HCT116 (cell line): ENCODE results near the gene SEMA4F. TPM values are rescaled to one million over a fixed set of nuclear protein-coding genes. Genes with fewer than 3 reads are reported as not detected.

Experiments used
- ATAC-seq: fragments of 200-7000 bp; cut with Tn5 transposase; 2 replicates; pipeline ENCODE4 v1.9.1; 2020; ENCODE audit warnings: mild to moderate bottlenecking, moderate library complexity
- BruUV-seq: library from RNA; stranded (reverse); fragments of 400-500 nt; replicated peaks from 2 replicates; lab custom pipeline; 2021; lab: Mats Ljungman, UMichigan
- CTCF ChIA-PET: fragments of 300-600 bp; sonication (Branson Sonifier 250); formaldehyde crosslinking; loops from one replicate; lab custom pipeline; 2021; ENCODE audit warnings: antibody characterized with exemption; lab: Charles Lee
- POLR2A ChIA-PET: fragments of 300-600, 350-600 bp; sonication (Branson Sonifier 250); formaldehyde crosslinking; loops from one replicate; lab custom pipeline; 2021; ENCODE audit warnings: antibody characterized with exemption; lab: Charles Lee
- RAD21 ChIA-PET, 2 experiments: fragments of 300-600 bp; sonication (Branson Sonifier 250); formaldehyde crosslinking; loops; one replicate each; lab custom pipeline; 2023; ENCODE audit warnings: low total read pairs in 2 of 2; ENCODE audit not compliant: uncharacterized antibody in 2 of 2, unreplicated experiment in 2 of 2, low non-redundant PET in 1 of 2; lab: Charles Lee
- DNase-seq: peaks from one replicate; pipeline ENCODE4 v3.0.0-alpha.2; 2010; ENCODE audit warnings: low read depth, low spot score
- H2AFZ ChIP-seq: fragments of 200-600 bp; shearing (Covaris generic), sonication (generic); 2 replicates; pipeline ENCODE4 v1.6.1; 2017; ENCODE audit warnings: low read depth, mixed run types, mixed read lengths, antibody characterized with exemption, low read length; ENCODE audit not compliant: poor library complexity, severe bottlenecking
- H3K27ac ChIP-seq: 2 replicates; pipeline ENCODE4 v1.5.1; 2012; ENCODE audit warnings: low read depth, low read length
- H3K27me3 ChIP-seq: fragments of 200-600 bp; sonication (generic); 2 replicates; pipeline ENCODE4 v1.6.1; 2016; ENCODE audit warnings: mixed run types, low read length, mixed read lengths; ENCODE audit not compliant: insufficient read depth
- H3K36me3 ChIP-seq, 2 experiments: fragments of 200-500 bp in 1 of 2; fragments of 200-600 bp in 1 of 2; sonication (Bioruptor generic) in 1 of 2; sonication (generic) in 1 of 2; 2 replicates each; pipeline versions ENCODE4 v1.5.1 to v1.6.1; 2014 to 2016; ENCODE audit warnings: low read length in 2 of 2, inconsistent platforms in 1 of 2, mixed read lengths in 1 of 2, mixed run types in 1 of 2; ENCODE audit not compliant: insufficient read depth in 2 of 2, control insufficient read depth in 1 of 2
- H3K4me1 ChIP-seq, 2 experiments: fragments of 200-600 bp in 1 of 2; sonication (generic) in 1 of 2; 2 replicates each; pipeline versions ENCODE4 v1.5.1 to v1.6.1; 2012 to 2017; ENCODE audit warnings: low read length in 2 of 2, inconsistent platforms in 1 of 2, mild to moderate bottlenecking in 1 of 2, mixed read lengths in 1 of 2, mixed run types in 1 of 2, moderate library complexity in 1 of 2; ENCODE audit not compliant: insufficient read depth in 2 of 2, control insufficient read depth in 1 of 2
- H3K4me2 ChIP-seq: fragments of 200-600 bp; sonication (generic); 2 replicates; pipeline ENCODE4 v1.6.1; 2017; ENCODE audit warnings: mixed run types, low read length, mixed read lengths
- H3K4me3 ChIP-seq, 2 experiments: fragments of 200-600 bp in 1 of 2; sonication (generic) in 1 of 2; replicated peaks in 1 of 2; 2 replicates each; pipeline ENCODE4 v1.5.1; 2011 to 2016; ENCODE audit warnings: low read length in 2 of 2, control low read depth in 1 of 2, low read depth in 1 of 2, mild to moderate bottlenecking in 1 of 2, mixed read lengths in 1 of 2, mixed run types in 1 of 2
- H3K79me2 ChIP-seq: fragments of 200-600 bp; sonication (generic); 2 replicates; pipeline ENCODE4 v1.6.1; 2017; ENCODE audit warnings: mild to moderate bottlenecking, mixed run types, low read length, moderate library complexity, mixed read lengths; ENCODE audit not compliant: insufficient read depth
- H3K9ac ChIP-seq: fragments of 200-600 bp; sonication (generic); 2 replicates; pipeline ENCODE4 v1.6.1; 2016; ENCODE audit warnings: low read length, mixed read lengths
- H3K9me2 ChIP-seq: fragments of 200-600 bp; sonication (generic), shearing (Covaris generic); 2 replicates; pipeline ENCODE4 v1.6.1; 2017; ENCODE audit warnings: mixed run types, mild to moderate bottlenecking, moderate library complexity; ENCODE audit not compliant: insufficient read depth
- H3K9me3 ChIP-seq, 2 experiments: fragments of 200-500 bp in 1 of 2; fragments of 200-600 bp in 1 of 2; sonication (Bioruptor generic) in 1 of 2; sonication (generic) in 1 of 2; 2 replicates each; pipeline ENCODE4 v1.6.1; 2014 to 2017; ENCODE audit warnings: low read length in 2 of 2, mixed read lengths in 2 of 2, inconsistent platforms in 1 of 2, low read depth in 1 of 2, mild to moderate bottlenecking in 1 of 2, mixed run types in 1 of 2, moderate library complexity in 1 of 2; ENCODE audit not compliant: control insufficient read depth in 1 of 2, insufficient read depth in 1 of 2
- H4K20me1 ChIP-seq: fragments of 200-600 bp; sonication (generic), shearing (Covaris generic); 2 replicates; pipeline ENCODE4 v1.6.1; 2017; ENCODE audit warnings: mixed run types, mild to moderate bottlenecking, moderate library complexity; ENCODE audit not compliant: insufficient read depth
- EGR1 ChIP-seq: IDR thresholded peaks from 2 replicates; pipeline ENCODE4 v1.6.1; 2012; ENCODE audit warnings: low read depth
- FOSL1 ChIP-seq: IDR thresholded peaks from 2 replicates; pipeline ENCODE4 v1.6.1; 2012; ENCODE audit warnings: low read depth
- POLR2AphosphoS5 ChIP-seq: IDR thresholded peaks from 2 replicates; pipeline ENCODE4 v1.6.1; 2011; ENCODE audit warnings: mild to moderate bottlenecking, low read depth, low read length, moderate library complexity
- RAD21 ChIP-seq: IDR thresholded peaks from 2 replicates; pipeline ENCODE4 v1.6.1; 2012; ENCODE audit warnings: low read depth, mild to moderate bottlenecking
- SIN3A ChIP-seq: IDR thresholded peaks from 2 replicates; pipeline ENCODE4 v1.6.1; 2012; ENCODE audit warnings: low read depth
- SRF ChIP-seq: IDR thresholded peaks from 2 replicates; pipeline ENCODE4 v1.6.1; 2012; ENCODE audit warnings: low read depth
- TCF7L2 ChIP-seq: IDR thresholded peaks from 2 replicates; pipeline ENCODE4 v1.7.0; 2011; ENCODE audit warnings: borderline replicate concordance, inconsistent platforms; ENCODE audit not compliant: insufficient read depth, insufficient read length; ENCODE audit errors: extremely low read depth
- YY1 ChIP-seq: IDR thresholded peaks from 2 replicates; pipeline ENCODE4 v1.6.1; 2011; ENCODE audit warnings: low read length, low read depth, moderate library complexity, mild to moderate bottlenecking; ENCODE audit not compliant: insufficient replicate concordance; ENCODE audit errors: extremely low read depth
- ZNF274 ChIP-seq: fragments of 200-500 bp; sonication (Bioruptor generic); IDR thresholded peaks from 2 replicates; pipeline ENCODE4 v1.6.1; 2014; ENCODE audit warnings: mild to moderate bottlenecking, low read depth, low read length, inconsistent platforms
- intact Hi-C: fragments of 100-400 bp; cut with micrococcal nuclease; formaldehyde crosslinking; loops from 2 replicates; pipeline ENCODE4 v1.10.0; 2022
- total RNA-seq: library from RNA; stranded (reverse); gene quantifications from one replicate; pipeline ENCODE4 v1.2.1, GENCODE V29; 2021; ENCODE audit not compliant: unreplicated experiment
- TF ChIP-seq, protein P1 (sequence below): IDR thresholded peaks from 2 replicates; pipeline ENCODE4 v1.6.1; 2012; ENCODE audit warnings: low read depth

The SEMA4F gene
- total RNA-seq, 1 experiment from 2014 or later: 12.3 TPM

GRCh38 chr2:74712223-74713053 lies 58.4 kb downstream of the SEMA4F start:
- BruUV-seq: no TSS peak
- no peaks in the 10 kb centered on the region for H3K36me3 ChIP-seq
- DNase-seq: no peak
- no peak overlapping the region for H2AFZ ChIP-seq
- RAD21 ChIA-PET: no interaction called here
- no peak overlapping the region for H3K4me2 ChIP-seq
- H4K20me1 ChIP-seq: no peaks in the 10 kb centered on the region
- H3K4me1 ChIP-seq: peaks cover 0 to 11% of the 10 kb centered on the region in 2 experiments; a peak in 2 of 4 replicates
- no peaks in the 10 kb centered on the region for H3K9me2 ChIP-seq
- TF ChIP-seq YY1: no peak
- TF ChIP-seq, protein P1, sequence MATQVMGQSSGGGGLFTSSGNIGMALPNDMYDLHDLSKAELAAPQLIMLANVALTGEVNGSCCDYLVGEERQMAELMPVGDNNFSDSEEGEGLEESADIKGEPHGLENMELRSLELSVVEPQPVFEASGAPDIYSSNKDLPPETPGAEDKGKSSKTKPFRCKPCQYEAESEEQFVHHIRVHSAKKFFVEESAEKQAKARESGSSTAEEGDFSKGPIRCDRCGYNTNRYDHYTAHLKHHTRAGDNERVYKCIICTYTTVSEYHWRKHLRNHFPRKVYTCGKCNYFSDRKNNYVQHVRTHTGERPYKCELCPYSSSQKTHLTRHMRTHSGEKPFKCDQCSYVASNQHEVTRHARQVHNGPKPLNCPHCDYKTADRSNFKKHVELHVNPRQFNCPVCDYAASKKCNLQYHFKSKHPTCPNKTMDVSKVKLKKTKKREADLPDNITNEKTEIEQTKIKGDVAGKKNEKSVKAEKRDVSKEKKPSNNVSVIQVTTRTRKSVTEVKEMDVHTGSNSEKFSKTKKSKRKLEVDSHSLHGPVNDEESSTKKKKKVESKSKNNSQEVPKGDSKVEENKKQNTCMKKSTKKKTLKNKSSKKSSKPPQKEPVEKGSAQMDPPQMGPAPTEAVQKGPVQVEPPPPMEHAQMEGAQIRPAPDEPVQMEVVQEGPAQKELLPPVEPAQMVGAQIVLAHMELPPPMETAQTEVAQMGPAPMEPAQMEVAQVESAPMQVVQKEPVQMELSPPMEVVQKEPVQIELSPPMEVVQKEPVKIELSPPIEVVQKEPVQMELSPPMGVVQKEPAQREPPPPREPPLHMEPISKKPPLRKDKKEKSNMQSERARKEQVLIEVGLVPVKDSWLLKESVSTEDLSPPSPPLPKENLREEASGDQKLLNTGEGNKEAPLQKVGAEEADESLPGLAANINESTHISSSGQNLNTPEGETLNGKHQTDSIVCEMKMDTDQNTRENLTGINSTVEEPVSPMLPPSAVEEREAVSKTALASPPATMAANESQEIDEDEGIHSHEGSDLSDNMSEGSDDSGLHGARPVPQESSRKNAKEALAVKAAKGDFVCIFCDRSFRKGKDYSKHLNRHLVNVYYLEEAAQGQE: no peak
- TF ChIP-seq SIN3A: no peak
- TF ChIP-seq POLR2AphosphoS5: no peak
- TF ChIP-seq RAD21: no peak
- TF ChIP-seq ZNF274: no peak
- TF ChIP-seq TCF7L2: no peak
- no peak for TF ChIP-seq SRF
- TF ChIP-seq EGR1: no peak
- TF ChIP-seq FOSL1: no peak
- no peak overlapping the region for H3K27ac ChIP-seq
- H3K9me3 ChIP-seq: no peaks in the 10 kb centered on the region
- no peaks in the 10 kb centered on the region for H3K27me3 ChIP-seq
- intact Hi-C loops: no loop called here
- no peaks in the 10 kb centered on the region for H3K79me2 ChIP-seq
- H3K9ac ChIP-seq: no peak overlapping the region
- POLR2A ChIA-PET: no interaction called here
- CTCF ChIA-PET: no interaction called here
- no peak overlapping the region for H3K4me3 ChIP-seq
- no peak for ATAC-seq
